Erythroblast (primary cell): ENCODE data around the gene KIAA0825.

Experiments used
- DNase-seq, 2 experiments: peaks; one replicate each; lab custom pipeline; 2025; lab: John Stamatoyannopoulos, UW
- GATA1 ChIP-seq: IDR thresholded peaks from 2 replicates; pipeline ENCODE4 v1.6.1; 2011; ENCODE audit warnings: low read depth, mild to moderate bottlenecking, control low read depth, low read length, moderate library complexity
- POLR2A ChIP-seq: IDR thresholded peaks from 2 replicates; pipeline ENCODE4 v1.6.1; 2011; ENCODE audit warnings: mild to moderate bottlenecking, low read length

Gene KIAA0825

GRCh38 chr5:94103514-94104245, 514.7 kb downstream of the KIAA0825 start:
- DNase-seq: peak in 1 of 2 experiments; percentile 45

More at GRCh38 chr5:94103514-94104245, 514.7 kb downstream of the KIAA0825 start:
- no peak for TF ChIP-seq POLR2A
- no peak for TF ChIP-seq GATA1
